OCI-LY3 (cell line): ENCODE measurements around the gene CCM2L.

Experiments
- CTCF ChIP-seq: fragments of 200-600, 300-600 bp; sonication (generic); IDR thresholded peaks from 2 replicates; pipeline ENCODE4 v1.5.1; 2014; ENCODE audit warnings: antibody characterized with exemption, low read length, low read depth
- EZH2phosphoT487 ChIP-seq: fragments of 200-600 bp; shearing (Covaris generic); IDR thresholded peaks from 2 replicates; pipeline ENCODE4 v1.6.1; 2018; ENCODE audit warnings: antibody characterized with exemption, mixed run types, low read depth

- TF ChIP-seq CTCF = peak; percentile 100
- no peak for TF ChIP-seq EZH2phosphoT487
Observed at GRCh38 chr20:32031007-32031958, 21.0 kb downstream of the CCM2L start.
